HG03135 (cell line): ENCODE data around the gene SGMS2.
A peak's percentile ranks its signal among the peaks of the same experiment; 100 is the strongest.
"Not testable (repeated sequence)": the region's sequence is repeated elsewhere in the genome, so short reads cannot be mapped to it uniquely, and the experiment has no call there.

ENCODE experiments used
- ATAC-seq: cut with Tn5 transposase; IDR thresholded peaks from one replicate; pipeline ENCODE4 v1.9.1; 2021; ENCODE audit warnings: mild to moderate bottlenecking, moderate library complexity; ENCODE audit not compliant: unreplicated experiment

Gene SGMS2

GRCh38 chr4:107863850-107864371 is 39.2 kb downstream of the SGMS2 start:
- no peak for ATAC-seq

GRCh38 chr4:107866726-107867125 is 42.0 kb downstream of the SGMS2 start:
- no peak for ATAC-seq

- ATAC-seq = no peak
Observed at GRCh38 chr4:107870236-107870635, 45.5 kb downstream of the SGMS2 start.

GRCh38 chr4:107870916-107871786 is 46.4 kb downstream of the SGMS2 start:
- no peak for ATAC-seq

DNA sequence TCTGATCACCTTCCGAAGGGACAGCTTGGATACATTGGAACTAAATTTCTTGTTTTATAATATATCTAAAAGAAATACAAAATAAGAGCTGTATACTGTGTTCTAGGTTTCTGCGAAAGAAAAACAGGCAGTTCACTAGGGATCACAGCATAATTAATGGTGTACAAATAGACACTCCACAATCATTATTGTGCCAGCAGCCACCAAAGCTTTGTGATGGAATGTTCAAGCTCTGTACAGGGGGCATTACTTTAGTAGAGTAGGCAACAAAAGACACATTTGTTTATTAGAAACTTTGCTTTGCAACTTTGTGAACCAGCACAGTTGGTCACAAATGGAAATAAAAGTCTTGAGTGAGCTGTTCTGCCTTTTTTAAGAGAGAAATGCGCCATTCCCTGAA is 49.3 kb downstream of the SGMS2 start:
- ATAC-seq = no peak

- no peak for ATAC-seq
Observed at GRCh38 chr4:107876099-107876498, 51.4 kb downstream of the SGMS2 start.

- no peak for ATAC-seq
Observed at GRCh38 chr4:107877361-107877760, 52.6 kb downstream of the SGMS2 start.

GRCh38 chr4:107885865-107886264 is 61.1 kb downstream of the SGMS2 start:
- ATAC-seq = no peak

GRCh38 chr4:107888237-107888636 is 63.5 kb downstream of the SGMS2 start:
- no peak for ATAC-seq

DNA sequence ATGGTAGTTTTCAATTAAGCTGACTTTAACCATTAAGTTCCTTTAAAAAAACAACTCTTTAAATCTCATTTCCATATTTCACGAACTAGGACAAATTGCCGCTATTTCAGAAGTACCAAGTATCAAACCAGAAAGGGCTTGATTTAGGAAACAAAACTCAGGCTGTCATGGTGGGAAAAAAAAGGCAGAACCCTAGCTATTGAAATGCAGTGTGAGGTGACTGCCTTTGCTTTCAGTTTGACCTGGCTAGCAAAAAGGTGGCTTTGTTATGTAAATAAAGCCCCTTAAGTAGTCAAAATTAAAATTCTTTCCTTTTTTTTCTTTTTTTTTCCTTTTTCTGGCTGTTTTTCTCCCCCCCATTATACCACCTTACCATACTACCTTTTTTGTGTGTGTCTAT is 66.0 kb downstream of the SGMS2 start:
- no peak for ATAC-seq

GRCh38 chr4:107891299-107891698 is 66.6 kb downstream of the SGMS2 start:
- ATAC-seq = no peak

DNA sequence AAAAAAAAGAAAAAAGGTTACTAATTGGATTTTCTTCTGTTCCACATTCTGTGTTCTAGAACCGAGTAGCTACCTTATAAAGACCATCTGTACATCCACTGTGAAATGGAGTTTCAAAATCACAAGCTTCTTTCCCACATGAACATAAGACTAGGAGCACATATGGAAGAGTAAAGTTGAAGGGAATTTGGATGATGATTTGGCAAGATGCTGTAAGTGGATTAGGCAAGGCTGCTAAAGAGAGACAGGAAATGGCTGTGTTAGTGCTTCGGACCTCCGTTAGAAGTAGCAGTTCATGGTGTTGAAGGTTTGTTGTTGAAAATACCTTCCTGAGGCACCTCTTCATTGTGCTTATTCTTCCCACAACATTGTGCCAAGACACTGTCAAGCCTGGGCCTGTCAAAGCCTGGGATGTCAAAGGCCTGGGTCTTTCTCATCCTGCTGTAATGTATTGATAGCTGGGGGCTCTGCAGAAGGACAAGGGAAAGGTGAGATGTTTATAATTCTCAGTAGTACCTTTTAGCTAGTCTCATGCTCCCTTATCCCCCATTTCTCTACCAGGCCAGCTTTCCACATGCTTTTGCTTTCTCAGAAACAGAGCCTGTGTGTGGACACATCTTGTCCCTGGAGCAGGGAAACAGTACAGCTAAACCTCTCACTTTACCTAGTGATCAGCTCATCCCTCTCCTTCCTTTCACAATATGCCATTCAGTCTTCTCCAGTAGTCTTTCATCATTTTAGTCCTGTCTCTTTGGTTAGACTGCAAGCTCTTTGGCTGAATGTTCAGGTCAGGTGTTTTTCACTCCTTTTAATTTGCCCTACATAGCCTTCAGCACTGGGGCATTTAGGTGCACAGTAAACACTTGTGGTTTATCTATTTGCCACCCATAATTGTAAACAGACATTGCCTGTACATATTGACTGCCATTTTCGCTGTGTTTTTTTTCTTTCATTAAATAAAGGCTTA is 68.7 kb downstream of the SGMS2 start:
- ATAC-seq = no peak

- ATAC-seq = no peak
Observed at GRCh38 chr4:107894138-107894603, 69.4 kb downstream of the SGMS2 start.

GRCh38 chr4:107896158-107896645 is 71.5 kb downstream of the SGMS2 start:
- no peak for ATAC-seq

- no peak for ATAC-seq
Observed at GRCh38 chr4:107896646-107897045, 71.9 kb downstream of the SGMS2 start.

DNA sequence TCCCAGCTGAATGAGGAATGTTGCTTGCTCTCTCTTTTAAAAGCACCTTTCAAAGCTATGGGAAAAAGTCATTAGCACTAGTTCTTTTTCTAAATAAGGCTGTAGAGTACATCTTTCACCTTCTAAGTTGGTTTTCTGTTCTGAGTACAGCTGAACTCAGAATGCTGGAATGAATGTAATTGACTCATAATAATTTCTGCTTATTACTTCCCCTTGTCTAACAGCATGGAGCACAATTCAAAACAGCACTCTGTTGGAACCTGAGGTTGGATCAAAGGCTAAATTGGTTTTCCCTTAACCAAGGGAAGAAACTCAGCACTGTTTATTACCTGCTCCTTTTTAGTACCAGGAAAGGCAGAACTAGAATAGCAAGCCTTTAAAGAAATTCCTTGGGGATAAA is 73.1 kb downstream of the SGMS2 start:
- ATAC-seq = no peak

DNA sequence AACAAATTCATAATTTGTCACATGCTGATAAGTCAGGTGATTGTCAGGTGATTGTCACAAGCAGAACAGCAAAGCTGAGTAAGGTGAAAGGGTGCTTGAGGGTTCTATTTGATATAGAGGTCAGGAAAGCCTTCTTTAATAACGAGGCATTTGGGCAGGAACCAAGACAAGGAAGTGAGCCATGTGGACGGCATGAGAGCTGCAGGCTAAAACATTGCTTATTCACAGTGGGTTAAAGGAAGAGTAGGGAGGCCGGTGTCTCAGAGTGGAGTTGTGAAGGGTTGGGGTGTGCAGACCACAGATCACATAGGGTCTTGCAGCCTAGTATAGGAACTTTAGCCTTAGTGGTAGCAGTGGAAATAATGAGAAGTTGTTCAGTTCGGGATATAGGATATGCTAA is 75.3 kb downstream of the SGMS2 start:
- no peak for ATAC-seq

- ATAC-seq = no peak
Observed at GRCh38 chr4:107900508-107900907, 75.8 kb downstream of the SGMS2 start.

GRCh38 chr4:107901213-107901934 is 76.6 kb downstream of the SGMS2 start:
- no peak for ATAC-seq

DNA sequence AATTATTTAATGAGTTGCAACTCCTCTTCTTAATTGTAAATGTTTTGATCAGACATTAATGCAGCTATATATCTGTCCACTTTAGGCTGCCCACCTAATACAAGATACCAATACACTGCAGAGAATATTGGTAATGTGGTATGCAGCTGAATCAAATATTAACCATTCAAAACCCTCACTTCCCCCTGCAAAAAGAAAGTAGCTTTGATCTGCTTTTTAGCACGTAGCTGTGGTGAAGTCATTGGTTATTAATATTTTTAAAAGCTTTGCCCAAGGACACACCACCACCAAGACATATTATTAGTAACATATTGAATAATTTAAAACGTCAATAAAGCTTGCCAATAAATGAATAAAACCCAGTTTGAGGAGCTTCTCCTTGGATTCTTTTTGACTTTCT is 78.0 kb downstream of the SGMS2 start:
- peak; percentile 93 for ATAC-seq

DNA sequence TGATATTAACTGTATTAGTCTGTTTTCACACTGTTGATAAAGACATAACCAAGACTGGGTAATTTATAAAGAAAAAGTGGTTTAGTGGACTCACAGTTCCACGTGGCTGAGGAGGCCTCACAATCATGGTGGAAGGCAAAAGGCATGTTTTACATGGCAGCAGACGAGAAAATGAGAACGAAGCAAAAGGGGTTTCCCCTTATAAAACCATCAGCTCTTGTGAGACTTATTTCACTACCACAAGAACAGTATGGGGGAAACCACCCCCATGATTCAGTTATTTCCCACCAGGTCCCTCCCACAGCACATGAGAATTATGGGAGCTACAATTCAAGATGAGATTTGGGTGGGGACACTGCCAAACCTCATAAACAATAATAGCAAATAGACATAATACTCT is 80.3 kb downstream of the SGMS2 start:
- ATAC-seq = not testable (repeated sequence)
